Endothelial cell of umbilical vein (primary cell): ENCODE results near the gene NDUFB6. TPM values are rescaled to one million over a fixed set of nuclear protein-coding genes. Genes with fewer than 3 reads are reported as not detected.

ENCODE experiments used
- polyA plus RNA-seq, 4 experiments: library from polyadenylated mRNA; depleted of rRNA in 3 of 4; stranded (reverse) in 3 of 4; unstranded in 1 of 4; fragments of >200 nt; gene quantifications; 2 replicates each; pipeline versions ENCODE4 v1.2.1 to v1.2.3, GENCODE V29; 2011 to 2012; ENCODE audit warnings: missing spikeins in 1 of 4
- total RNA-seq: library from RNA; stranded (reverse); gene quantifications from 2 replicates; pipeline ENCODE4 v1.2.3, GENCODE V29; 2021

NDUFB6 gene
- total and polyA plus RNA-seq, 2 donors (not counting 3 experiments of a cell fraction or from before 2014, with no cell fraction given) = 53.5 to 59.2 TPM

Other genes with a start within 250 kb of the NDUFB6 start
- gene ACO1, start 188.5 kb downstream of the NDUFB6 start, total RNA-seq = 54.1 and 56.9 TPM in 2 replicates
- 45.7 and 51.6 TPM in 2 replicates for gene ACO1, start 188.5 kb downstream of the NDUFB6 start, polyA plus RNA-seq
- 11.4 and 13.3 TPM in 2 replicates for gene RIGI, start 47.0 kb downstream of the NDUFB6 start, total RNA-seq
- gene RIGI, start 47.0 kb downstream of the NDUFB6 start, polyA plus RNA-seq = 3.8 and 4.5 TPM in 2 replicates
- gene SMIM27, start 20.8 kb downstream of the NDUFB6 start, total RNA-seq = 9.5 and 11.5 TPM in 2 replicates
- 2.6 and 3.4 TPM in 2 replicates for gene SMIM27, start 20.8 kb downstream of the NDUFB6 start, polyA plus RNA-seq
- 16.2 and 16.8 TPM in 2 replicates for gene TOPORS, start 20.6 kb downstream of the NDUFB6 start, total RNA-seq
- 4.8 and 6.1 TPM in 2 replicates for gene TOPORS, start 20.6 kb downstream of the NDUFB6 start, polyA plus RNA-seq
- not detected in 2 replicates for gene TAF1L, start 62.5 kb upstream of the NDUFB6 start, total RNA-seq
- gene TAF1L, start 62.5 kb upstream of the NDUFB6 start, polyA plus RNA-seq = not detected in 2 replicates
- not detected in 2 replicates for gene TMEM215, start 210.4 kb upstream of the NDUFB6 start, total RNA-seq
- gene TMEM215, start 210.4 kb upstream of the NDUFB6 start, polyA plus RNA-seq = not detected in 2 replicates